GM23338 (cell line): ENCODE data around the gene ZYG11A. TPM values are rescaled to one million over a fixed set of nuclear protein-coding genes. Genes with fewer than 3 reads are reported as not detected.

Source experiments
- CREB1 ChIP-seq: fragments of 250-450 bp; sonication (Bioruptor Pico); IDR thresholded peaks from 2 replicates; pipeline ENCODE4 v1.5.0; 2020; ENCODE audit warnings: low read depth, mild to moderate bottlenecking, moderate library complexity
- ETS1 ChIP-seq: IDR thresholded peaks from 2 replicates; pipeline ENCODE4 v1.6.1; 2016; ENCODE audit warnings: antibody characterized with exemption
- EZH2 ChIP-seq: fragments of 200-600 bp; sonication (generic); IDR thresholded peaks from one replicate; pipeline ENCODE4 v1.8.0; 2017; ENCODE audit warnings: antibody characterized with exemption, mild to moderate bottlenecking, low read depth; ENCODE audit not compliant: unreplicated experiment
- EZH2phosphoT487 ChIP-seq: fragments of 200-600 bp; sonication (generic); IDR thresholded peaks from one replicate; pipeline ENCODE4 v1.8.1; 2018; ENCODE audit warnings: antibody characterized with exemption; ENCODE audit not compliant: unreplicated experiment
- POLR2AphosphoS5 ChIP-seq: IDR thresholded peaks from 2 replicates; pipeline ENCODE4 v1.6.1; 2016; ENCODE audit warnings: antibody characterized with exemption, low read depth
- STAT1 ChIP-seq: IDR thresholded peaks from one replicate; pipeline ENCODE4 v1.6.1; 2016; ENCODE audit warnings: antibody characterized with exemption; ENCODE audit not compliant: unreplicated experiment
- ZNF114 ChIP-seq: fragments of 250-450 bp; sonication (Bioruptor Pico); IDR thresholded peaks from 2 replicates; pipeline ENCODE4 v1.5.0; 2020; ENCODE audit warnings: mild to moderate bottlenecking, moderate library complexity
- ZNF331 ChIP-seq: fragments of 250-450 bp; sonication (Bioruptor Pico); IDR thresholded peaks from 2 replicates; pipeline ENCODE4 v1.5.0; 2020; ENCODE audit warnings: low read depth, mild to moderate bottlenecking, moderate library complexity
- ZNF462 ChIP-seq: fragments of 250-450 bp; sonication (Bioruptor Pico); IDR thresholded peaks from 2 replicates; pipeline ENCODE4 v1.5.0; 2020; ENCODE audit warnings: mild to moderate bottlenecking, moderate library complexity
- polyA plus RNA-seq: library from polyadenylated mRNA; unstranded; fragments of >200 nt; fragmentation: Nextera tagmentation; extraction: Ambion mirVana; gene quantifications from 2 replicates; pipeline ENCODE4 v1.2.1, GENCODE V29; 2016
- total RNA-seq: library from RNA; depleted of rRNA; stranded (reverse); fragments of >200 nt; shearing (Covaris generic); gene quantifications from 2 replicates; pipeline ENCODE4 v1.2.3, GENCODE V29; 2014

The ZYG11A gene
- total and polyA plus RNA-seq, 2 experiments from 2014 or later: 1.3 to 4.8 TPM

GRCh38 chr1:52887483-52887882 is 44.9 kb downstream of the ZYG11A start (continued):
- TF ChIP-seq ZNF462: no peak
- no peak for TF ChIP-seq ETS1
- no peak for TF ChIP-seq ZNF114 (CRISPR knock-in tag)
- no peak for TF ChIP-seq ZNF331 (CRISPR knock-in tag)
- no peak for TF ChIP-seq EZH2phosphoT487
- no peak for TF ChIP-seq CREB1 (CRISPR knock-in tag)
- TF ChIP-seq POLR2AphosphoS5: no peak
- TF ChIP-seq EZH2: no peak
- TF ChIP-seq STAT1: no peak
